ENCODE data around the gene ITCH. TPM values are rescaled to one million over a fixed set of nuclear protein-coding genes. Genes with fewer than 3 reads are reported as not detected.

The ITCH gene
- polyA plus RNA-seq, 3 donors: 13.3 to 26.6 (median 19.9) TPM

DNA sequence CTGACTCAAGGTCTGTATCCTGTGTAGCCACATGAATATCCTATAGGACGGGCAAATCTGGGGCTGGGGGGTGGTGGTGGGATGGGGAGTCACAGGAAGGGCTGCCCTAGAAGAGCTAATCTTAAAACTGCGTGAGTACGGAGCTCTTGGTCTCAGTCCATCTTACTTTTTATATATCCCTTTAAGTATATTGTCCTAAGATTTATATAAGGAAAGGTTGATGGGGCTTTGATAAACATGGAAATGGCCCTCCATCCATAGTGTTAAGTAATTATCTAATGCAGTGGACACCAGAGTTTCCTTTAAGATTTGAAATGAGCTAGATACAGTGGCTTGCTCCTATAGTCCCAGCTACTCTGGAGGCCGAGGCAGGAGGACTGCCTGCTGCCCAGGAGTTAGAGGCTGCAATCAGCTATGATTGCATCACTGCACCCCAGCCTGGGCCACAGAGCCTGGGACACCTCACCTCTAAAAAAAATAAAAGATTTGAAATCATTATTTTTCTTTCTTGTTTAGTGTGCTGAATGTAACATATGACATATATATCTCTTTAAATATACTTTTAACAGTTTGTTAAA, 128.9 kb downstream of the ITCH start:
- H3K36me3 Mint-ChIP-seq: peaks cover 61 to 85% of the 10 kb centered on the region in 2 donors
- H3K36me3 ChIP-seq (replicated peaks in 1 of 2; ENCODE audit: control insufficient read depth in 1 of 2, insufficient read depth in 2 of 2, low read length in 2 of 2): peaks cover 86 to 97% of the 10 kb centered on the region in 2 donors
- no peak overlapping the region for H3K4me3 ChIP-seq (replicated peaks in 1 of 3; ENCODE audit: low read depth in 2 of 3, low read length in 3 of 3)
- no peak for DNase-seq
- no peak overlapping the region for H3K9ac ChIP-seq (ENCODE audit: insufficient read depth, low read length, poor library complexity, severe bottlenecking)
- H2AFZ ChIP-seq (ENCODE audit: insufficient read depth, low read depth, low read length, poor library complexity, severe bottlenecking): no peak overlapping the region
- peaks cover 0 to 3% (median 0%) of the 10 kb centered on the region in 7 donors for H3K9me3 Mint-ChIP-seq
- no peaks in the 10 kb centered on the region for H3K9me3 ChIP-seq (replicated peaks in 1 of 2; ENCODE audit: control insufficient read depth in 1 of 2, insufficient read depth in 1 of 2, low read length in 2 of 2)
- intact Hi-C loops (cut with micrococcal nuclease): no loop called here
- no peaks in the 10 kb centered on the region for H3K27me3 Mint-ChIP-seq (ENCODE audit: low read depth in 3 of 3)
- no peaks in the 10 kb centered on the region for H3K79me2 ChIP-seq (ENCODE audit: insufficient read depth, low read length)
- no peaks in the 10 kb centered on the region for H3K4me1 ChIP-seq (ENCODE audit: control insufficient read depth in 1 of 2, insufficient read depth in 2 of 2, low read length in 2 of 2)
- no peak overlapping the region for H3K27ac ChIP-seq (ENCODE audit: low read depth in 1 of 2, low read length in 2 of 2)
- peaks cover 24% of the 10 kb centered on the region for H4K20me1 ChIP-seq (ENCODE audit: insufficient read depth, low read length)
- TF ChIP-seq, protein P1, sequence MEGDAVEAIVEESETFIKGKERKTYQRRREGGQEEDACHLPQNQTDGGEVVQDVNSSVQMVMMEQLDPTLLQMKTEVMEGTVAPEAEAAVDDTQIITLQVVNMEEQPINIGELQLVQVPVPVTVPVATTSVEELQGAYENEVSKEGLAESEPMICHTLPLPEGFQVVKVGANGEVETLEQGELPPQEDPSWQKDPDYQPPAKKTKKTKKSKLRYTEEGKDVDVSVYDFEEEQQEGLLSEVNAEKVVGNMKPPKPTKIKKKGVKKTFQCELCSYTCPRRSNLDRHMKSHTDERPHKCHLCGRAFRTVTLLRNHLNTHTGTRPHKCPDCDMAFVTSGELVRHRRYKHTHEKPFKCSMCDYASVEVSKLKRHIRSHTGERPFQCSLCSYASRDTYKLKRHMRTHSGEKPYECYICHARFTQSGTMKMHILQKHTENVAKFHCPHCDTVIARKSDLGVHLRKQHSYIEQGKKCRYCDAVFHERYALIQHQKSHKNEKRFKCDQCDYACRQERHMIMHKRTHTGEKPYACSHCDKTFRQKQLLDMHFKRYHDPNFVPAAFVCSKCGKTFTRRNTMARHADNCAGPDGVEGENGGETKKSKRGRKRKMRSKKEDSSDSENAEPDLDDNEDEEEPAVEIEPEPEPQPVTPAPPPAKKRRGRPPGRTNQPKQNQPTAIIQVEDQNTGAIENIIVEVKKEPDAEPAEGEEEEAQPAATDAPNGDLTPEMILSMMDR (IDR thresholded peaks at IDR 0.05): no peak
- H3K27me3 ChIP-seq (ENCODE audit: control insufficient read depth in 2 of 2, insufficient read depth in 2 of 2, low read length in 2 of 2): no peaks in the 10 kb centered on the region
- no peak overlapping the region for H3K4me3 Mint-ChIP-seq
- WGBS (ENCODE audit: insufficient coverage): 100% methylated on average over 1 of the region's 4 CpGs
- no peak overlapping the region for H3K27ac Mint-ChIP-seq
- H3K4me2 ChIP-seq (replicated peaks; ENCODE audit: extremely low read depth, low read length, poor library complexity, severe bottlenecking): no peak overlapping the region
- H3K4me1 Mint-ChIP-seq: no peaks in the 10 kb centered on the region

DNA sequence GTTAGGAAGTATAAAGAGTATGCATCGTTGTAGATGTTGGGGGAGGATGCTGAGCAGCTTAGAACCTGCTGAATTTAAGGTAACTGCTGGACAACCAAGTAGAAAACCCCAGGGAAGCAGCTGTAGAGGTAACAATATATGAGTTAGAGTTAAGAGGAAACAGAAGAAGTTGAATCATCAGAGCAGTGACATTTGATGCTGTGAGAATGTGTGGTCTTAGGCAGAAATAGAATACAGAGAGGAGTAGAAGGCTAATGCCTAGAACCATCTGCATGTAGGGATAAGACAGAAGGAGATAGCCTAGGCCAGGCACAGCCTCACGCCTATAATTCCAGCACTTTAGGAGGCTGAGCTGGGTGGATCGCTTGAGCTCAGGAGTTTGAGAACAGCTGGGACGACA, 130.6 kb downstream of the ITCH start:
- no peaks in the 10 kb centered on the region for H3K9me3 ChIP-seq (replicated peaks in 1 of 2; ENCODE audit: control insufficient read depth in 1 of 2, insufficient read depth in 1 of 2, low read length in 2 of 2)
- Mint-ChIP-seq H3K36me3 (peaks cover 68 to 85% of the 10 kb centered on the region in 2 donors), H3K27ac (peak overlapping the region in 1 of 7 donors; percentile 39), H3K9me3 (peaks cover 0 to 8% (median under 1%) of the 10 kb centered on the region in 7 donors), H3K27me3 (ENCODE audit: low read depth in 3 of 3) (no peaks in the 10 kb centered on the region), H3K4me1 (no peaks in the 10 kb centered on the region), H3K4me3 (no peak overlapping the region)
- DNase-seq: no peak
- H4K20me1 ChIP-seq (ENCODE audit: insufficient read depth, low read length): peaks cover 36% of the 10 kb centered on the region
- no peak overlapping the region for H3K9ac ChIP-seq (ENCODE audit: insufficient read depth, low read length, poor library complexity, severe bottlenecking)
- no peak overlapping the region for H3K4me3 ChIP-seq (replicated peaks in 1 of 3; ENCODE audit: low read depth in 2 of 3, low read length in 3 of 3)
- no peaks in the 10 kb centered on the region for H3K27me3 ChIP-seq (ENCODE audit: control insufficient read depth in 2 of 2, insufficient read depth in 2 of 2, low read length in 2 of 2)
- intact Hi-C loops (cut with micrococcal nuclease): no loop called here
- no peak overlapping the region for H3K27ac ChIP-seq (ENCODE audit: low read depth in 1 of 2, low read length in 2 of 2)
- peaks cover 77 to 97% of the 10 kb centered on the region in 2 donors for H3K36me3 ChIP-seq (replicated peaks in 1 of 2; ENCODE audit: control insufficient read depth in 1 of 2, insufficient read depth in 2 of 2, low read length in 2 of 2)
- no peaks in the 10 kb centered on the region for H3K79me2 ChIP-seq (ENCODE audit: insufficient read depth, low read length)
- no peak overlapping the region for H3K4me2 ChIP-seq (replicated peaks; ENCODE audit: extremely low read depth, low read length, poor library complexity, severe bottlenecking)
- H3K4me1 ChIP-seq (ENCODE audit: control insufficient read depth in 1 of 2, insufficient read depth in 2 of 2, low read length in 2 of 2): no peaks in the 10 kb centered on the region
- WGBS (ENCODE audit: insufficient coverage): 98% methylated on average over 4 of the region's 4 CpGs
- TF ChIP-seq, protein P1 (IDR thresholded peaks at IDR 0.05): no peak
- no peak overlapping the region for H2AFZ ChIP-seq (ENCODE audit: insufficient read depth, low read depth, low read length, poor library complexity, severe bottlenecking)
